GM21526 (cell line): ENCODE data around the gene A1BG.
A peak's percentile ranks its signal among the peaks of the same experiment; 100 is the strongest.
"Not testable (repeated sequence)": the region's sequence is repeated elsewhere in the genome, so short reads cannot be mapped to it uniquely, and the experiment has no call there.

Source experiments
- ATAC-seq: cut with Tn5 transposase; IDR thresholded peaks from one replicate; pipeline ENCODE4 v1.9.1; 2021; ENCODE audit warnings: moderate library complexity; ENCODE audit not compliant: unreplicated experiment, low FRiP score

The A1BG gene

DNA sequence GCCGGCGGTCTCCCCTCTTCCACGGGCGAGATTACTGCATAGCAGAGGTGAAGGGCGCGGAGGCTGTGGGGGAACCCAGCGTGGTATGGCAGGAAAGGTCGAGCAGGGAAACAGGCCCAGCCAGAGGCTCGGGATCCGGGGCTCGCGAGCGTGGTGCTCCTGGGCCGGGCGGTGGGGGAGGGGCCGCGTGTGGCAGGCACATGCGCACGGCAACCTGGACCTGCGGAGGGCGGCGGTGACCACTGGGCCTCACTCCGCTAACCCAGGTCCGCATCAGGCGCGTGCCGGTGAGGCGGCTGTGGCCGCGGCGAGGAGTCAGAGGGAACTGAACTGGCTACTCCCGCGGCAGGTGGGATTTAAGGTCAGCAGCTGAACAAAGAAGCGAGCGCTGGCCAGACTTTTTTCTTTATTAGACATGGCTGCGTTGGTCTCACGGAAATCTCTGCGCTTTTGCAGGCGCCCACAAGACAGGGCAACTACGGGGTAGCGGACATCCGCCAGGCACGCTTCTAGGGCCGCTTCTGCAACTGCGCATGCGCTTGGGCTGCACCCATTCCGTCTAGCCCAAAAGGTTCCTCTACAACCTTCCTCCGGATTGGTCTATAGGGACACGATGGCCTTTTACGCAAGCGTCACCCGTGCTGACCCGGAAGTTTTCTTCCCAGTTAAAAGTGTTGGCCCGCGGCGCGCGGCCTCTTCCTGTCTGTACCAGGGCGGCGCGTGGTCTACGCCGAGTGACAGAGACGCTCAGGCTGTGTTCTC lies 33.5 kb upstream of the A1BG start, which contains the start of gene RPS5:
Gene RPS5, plus strand, starts transcription at position 694 of the 762 bp plus-strand sequence. CDS start 869 bp downstream, outside the sequence.
- peak; percentile 74 for ATAC-seq

DNA sequence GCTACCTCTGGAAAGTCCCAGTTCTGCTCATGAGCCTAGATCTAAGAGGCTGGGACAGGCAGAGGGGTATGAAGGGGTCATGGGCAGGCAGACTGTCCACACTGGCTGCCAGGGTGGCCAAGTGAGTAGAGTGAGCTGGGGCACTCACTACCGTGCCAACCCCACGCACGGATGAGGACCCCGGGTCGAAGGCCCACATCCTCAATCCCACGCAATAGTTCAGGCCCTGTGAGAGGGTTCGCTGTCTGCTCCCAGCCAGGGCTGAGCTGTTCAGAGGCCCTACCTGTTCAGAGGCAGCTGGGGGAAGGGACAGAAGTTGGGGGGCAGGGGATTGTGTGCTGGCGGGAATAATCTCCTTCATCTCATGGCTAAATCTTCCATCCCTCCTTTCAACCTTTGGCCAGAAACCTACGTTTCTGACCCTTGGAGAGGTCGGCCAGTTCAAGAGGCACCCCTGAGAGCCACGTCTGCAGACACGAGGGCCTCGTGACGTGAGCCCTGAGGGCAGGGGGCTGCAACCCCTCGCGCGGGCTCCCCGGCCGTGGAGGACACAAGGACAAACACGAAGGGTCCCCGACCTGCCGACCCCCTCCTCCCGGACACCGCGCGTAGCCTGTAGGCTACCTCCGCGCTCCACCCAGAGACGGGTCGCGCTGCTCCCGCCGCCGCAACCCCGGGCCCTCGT lies 32.7 kb upstream of the A1BG start:
- no peak for ATAC-seq

DNA sequence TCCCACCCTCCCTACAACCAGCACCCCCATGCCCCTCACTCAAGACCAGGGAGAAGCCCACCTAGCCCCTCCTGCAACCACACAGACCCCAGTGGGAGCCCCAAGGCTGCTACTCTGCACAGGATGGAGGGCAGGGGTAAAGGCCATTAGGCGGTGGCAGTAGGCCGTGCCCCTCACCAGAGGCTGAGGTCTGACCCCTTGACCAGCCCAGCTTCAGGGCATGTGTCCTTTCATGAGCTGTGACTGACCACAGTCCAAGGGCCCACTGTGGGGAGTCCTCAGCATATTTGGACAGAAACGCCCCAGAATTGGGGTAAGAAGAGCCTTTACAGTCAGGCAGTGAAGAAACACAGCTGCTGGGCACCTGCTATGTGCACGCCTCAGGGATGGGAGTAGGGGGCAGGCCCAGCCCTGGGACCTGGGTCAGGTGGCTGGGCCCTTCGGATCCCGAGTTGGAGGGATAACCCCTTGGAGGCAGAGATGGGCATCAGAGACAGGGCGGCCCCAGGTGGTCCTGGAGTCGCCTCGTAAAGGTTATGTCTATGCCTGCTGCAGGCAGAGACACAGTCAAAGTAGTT lies 32.1 kb upstream of the A1BG start:
- ATAC-seq: no peak

DNA sequence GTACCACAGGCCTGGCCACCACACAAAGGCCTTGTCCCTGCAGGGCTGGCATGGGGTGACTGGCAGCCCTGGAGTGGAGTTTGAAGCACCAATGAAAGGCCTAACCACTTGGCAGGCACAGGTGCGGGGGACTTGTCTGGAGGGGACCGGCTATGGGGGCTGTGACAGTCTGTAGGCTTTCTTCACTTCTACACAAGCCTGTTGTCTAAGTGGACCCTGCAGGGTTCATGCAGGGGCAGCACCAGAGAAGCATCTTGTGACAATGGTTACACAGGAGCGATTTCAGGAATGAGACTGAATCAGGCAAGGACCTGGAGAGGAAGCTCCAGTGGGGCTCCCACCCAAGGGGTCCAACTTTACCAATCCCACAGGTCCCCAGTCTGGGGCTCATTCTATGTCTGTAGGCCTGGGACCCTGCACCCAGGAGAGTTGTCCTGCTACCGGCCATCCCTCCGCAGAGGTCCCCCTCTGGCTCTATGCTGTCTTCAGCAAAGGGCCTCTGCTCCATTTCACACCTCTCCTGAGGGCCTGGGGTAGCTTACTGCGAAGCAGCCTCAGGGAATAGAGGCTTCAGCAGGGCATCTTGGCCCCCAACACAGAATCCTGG lies 29.8 kb upstream of the A1BG start:
- ATAC-seq: no peak

DNA sequence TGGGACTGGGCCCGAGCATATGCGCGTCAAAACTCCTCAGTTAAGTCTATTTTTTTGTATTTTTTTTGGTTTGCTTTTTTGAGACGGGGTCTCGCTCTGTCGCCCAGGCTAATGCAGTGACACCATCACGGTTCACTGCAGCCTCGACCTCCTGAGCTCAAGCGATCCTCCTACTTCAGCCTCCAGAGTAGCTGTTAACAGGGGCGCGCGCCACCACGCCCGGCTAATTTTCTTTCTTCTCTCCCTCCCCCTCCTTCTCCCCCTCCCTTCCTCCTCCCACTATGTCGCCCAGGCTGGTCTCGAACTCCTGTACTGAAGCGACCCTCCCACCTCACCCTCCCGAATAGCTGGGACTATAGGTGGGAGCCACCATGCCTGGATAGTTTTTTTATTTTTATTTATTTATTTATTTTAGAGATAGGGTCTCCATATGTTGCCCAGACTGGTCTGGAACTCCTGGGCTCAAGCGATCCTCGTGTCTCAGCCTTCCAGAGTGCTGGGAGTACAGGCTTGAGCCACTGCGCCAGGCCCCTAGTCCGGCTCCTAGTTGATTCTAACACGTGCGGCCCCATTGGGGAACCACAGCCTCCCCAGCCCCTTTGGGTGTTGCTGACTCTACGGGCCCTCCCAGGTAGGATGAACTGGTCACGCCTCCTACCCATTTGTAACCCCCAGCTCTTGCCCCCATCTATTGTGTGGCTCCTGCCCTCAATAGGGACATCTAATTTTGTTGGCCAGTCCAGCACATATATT lies 28.3 kb upstream of the A1BG start:
- ATAC-seq: no peak

DNA sequence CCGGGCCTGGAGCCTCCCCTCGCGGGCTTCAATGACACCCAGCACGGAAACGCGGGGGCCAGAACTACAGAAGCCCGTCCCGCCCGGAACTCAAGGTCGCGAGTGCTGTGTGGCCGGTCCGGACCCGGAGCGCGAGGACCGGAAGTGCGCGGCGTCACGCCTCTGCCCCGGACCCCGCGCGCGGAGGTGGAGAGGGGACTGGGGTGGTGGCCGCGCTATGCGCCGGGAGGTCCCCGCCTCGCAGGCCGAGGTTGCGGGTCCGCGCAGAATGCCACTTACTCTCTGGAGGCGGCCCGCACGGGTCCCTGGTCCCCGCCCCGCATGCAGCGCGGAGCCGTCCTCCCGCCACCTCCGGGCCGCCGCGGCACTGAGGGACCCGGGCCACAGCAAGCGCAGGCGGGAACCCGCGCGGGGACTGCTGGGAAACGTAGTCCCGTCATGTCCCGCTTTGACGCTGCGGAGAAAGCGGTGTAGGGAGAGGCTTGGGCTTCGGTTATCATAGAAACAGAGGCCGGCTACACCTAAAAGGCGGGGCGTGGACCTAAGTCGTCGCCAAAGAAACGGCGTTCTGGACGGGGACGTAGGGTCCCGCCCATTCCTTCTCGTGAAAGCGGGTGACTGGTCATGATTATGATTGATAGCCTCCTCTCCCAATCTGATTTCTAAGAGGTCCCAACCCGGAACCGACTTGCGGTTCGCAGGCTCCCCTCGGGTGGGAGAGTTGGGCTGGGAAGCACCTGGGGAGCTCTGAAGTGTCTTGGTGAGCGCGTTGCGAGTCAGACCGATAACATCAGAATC lies 27.6 kb upstream of the A1BG start, which contains the start of gene ZNF837:
Gene ZNF837, minus strand, starts transcription at position 369 of the 798 bp plus-strand sequence. CDS start 11,698 bp downstream, outside the sequence.
- peak; percentile 71 for ATAC-seq

DNA sequence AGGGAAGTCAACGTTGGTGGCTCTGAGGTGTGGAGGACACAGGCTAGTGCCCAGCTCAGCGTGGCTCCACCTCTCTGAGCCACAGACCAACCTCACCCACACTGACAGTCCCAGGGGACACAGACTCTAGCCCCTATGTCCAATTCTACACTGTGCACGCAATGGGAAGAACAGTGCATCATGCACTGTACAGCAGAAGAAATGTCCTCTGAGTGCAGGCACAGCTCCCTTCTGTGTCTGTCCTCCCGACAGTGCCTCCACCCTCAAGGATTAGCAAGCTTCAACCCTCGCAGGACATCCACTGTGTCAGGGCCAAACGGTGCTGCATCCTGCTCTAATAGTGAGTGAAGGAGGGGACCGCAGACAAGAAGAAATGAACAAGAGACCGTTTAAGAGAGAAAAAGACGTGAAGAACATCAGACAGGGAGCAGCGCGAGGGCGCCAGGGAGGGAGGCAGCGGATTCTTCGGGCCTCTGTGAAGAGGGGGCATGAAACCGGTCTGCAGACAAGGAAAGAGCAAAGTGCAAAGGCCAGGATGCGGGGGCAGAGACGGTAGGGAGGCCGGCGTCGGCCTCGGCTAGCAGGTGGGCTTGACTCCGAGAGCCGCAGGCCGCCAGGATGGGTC lies 26.9 kb upstream of the A1BG start:
- ATAC-seq: no peak

DNA sequence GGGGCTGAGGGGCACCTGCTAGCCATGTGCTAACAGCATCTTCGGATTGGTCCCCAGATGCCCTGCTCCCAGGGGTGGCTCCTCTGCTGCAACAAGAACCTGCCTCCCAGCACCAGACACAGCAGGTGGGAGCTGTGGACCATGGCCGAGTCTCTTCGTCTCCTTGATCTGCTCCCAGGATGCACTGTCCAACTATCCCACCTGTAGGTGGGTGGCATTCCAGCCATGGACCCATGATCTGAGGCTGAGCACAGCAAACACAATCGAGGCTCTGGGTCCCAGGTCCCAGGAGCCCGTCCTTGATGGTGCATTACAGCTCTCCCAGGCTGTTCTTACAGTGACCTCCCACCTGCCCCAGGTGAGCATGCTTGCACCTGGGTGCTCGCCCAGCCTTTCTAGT lies 26.0 kb upstream of the A1BG start:
- ATAC-seq: no peak

DNA sequence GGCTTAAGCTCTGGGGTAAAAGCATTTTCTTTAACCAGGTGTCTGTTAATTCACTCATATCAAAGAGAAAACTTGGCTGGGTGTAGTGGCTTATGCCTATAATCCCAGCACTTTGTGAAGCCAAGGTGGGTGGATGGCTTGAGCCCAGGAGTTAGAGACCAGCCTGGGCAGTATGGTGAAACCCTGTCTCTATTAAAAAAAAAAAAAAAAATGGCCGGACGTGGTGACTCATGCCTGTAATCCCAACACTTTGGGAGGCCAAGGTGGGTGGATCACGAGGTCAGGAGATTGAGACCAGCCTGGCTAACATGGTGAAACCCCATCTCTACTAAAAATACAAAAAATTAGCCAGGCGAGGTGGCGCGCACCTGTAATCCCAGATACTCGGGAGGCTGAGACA lies 23.4 kb upstream of the A1BG start:
- not testable (repeated sequence) for ATAC-seq

DNA sequence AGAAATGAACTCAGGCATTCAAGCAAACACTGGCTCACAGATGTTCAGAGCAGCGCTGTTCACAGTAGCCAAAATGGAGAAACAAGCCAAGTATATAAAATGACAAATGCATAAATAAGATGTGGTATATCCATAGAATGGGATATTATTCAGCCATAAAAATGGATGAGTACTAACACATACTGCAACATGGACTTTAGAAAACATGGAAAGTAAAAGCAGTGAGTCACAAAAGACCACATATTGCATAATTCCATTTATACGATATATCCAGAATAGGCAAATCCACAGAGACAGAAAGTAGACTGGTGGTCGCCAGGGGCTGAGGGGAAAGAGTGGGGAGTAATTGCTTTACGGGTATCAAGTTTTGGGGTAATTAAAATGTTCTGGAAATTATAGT lies 20.9 kb upstream of the A1BG start:
- ATAC-seq: no peak

DNA sequence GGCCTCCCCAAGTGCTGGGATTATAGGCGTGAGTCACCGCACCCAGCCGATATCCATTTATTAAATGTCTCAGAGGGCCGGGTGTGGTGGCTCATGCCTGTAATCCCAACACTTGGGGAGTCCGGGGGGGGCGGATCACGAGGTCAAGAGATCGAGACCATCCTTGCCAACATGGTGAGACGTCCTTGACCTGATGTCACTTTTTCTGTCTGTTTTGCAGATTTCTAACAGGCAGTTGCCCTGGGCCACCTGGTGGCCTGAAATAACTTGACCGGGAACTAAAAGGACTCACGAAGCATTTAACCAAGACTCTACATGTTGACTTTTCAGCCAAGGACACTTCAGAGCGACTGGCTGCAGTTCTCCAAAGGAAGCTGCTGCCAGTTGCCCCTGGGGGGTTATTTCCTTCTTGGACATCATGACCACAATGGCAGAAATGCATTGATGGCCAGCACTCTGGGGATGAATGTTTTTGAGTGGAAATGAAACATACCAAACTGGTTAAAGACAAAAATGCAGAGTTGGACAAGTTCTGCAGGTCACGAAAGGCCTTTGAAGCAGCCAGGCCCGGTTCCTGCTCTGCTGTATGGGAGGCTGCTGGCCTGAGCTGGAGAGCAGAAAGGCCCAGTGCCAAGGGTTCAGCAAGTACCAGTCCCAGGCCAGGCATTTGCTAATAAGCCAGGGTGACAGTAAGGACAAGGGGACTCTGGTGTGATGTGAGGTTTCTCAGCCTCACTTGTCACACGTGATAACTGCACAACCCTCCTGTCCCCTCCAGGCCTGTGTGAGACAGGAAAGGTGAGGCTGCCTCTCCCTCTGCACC lies 19.2 kb upstream of the A1BG start:
- ATAC-seq: no peak

DNA sequence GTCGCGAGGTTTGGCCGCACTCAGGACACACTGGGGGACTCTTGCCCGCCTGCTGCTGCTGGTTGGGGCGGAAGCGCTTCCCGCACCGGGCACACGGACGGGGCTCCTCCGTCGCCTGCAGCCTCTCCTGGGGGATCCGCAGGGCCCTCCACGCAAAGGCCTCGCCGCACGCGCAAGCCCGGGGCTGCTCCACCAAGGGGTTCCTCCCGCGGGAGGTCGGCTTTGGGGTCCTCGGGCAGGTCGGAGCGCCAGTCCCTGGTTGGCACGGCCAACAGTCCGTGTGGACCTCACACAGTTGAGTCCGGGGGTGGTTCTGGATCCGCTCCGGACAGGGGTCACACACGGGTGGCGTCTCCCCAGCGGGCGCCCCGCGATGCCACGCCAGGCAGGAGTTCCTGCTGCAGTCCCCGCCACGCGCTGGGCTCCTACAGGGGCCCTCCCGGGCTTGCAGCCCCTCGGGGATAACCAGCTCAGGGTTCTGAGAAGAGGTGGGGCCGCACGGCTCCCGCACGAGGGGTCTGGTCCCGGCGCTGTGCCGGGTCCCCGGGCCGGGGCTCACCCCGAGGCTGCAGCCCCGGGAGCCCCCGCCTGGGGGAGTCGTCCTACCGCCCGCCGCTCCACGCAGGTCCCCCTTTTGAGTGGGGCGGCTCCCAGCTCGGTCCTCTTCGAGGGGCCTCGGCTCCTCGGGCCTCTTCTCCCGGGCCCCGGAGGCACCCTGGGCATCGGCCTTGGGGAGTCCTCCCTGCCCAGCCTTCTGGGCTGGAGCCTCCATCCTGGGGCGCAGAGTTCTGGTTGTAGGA lies 15.5 kb upstream of the A1BG start:
- no peak for ATAC-seq

DNA sequence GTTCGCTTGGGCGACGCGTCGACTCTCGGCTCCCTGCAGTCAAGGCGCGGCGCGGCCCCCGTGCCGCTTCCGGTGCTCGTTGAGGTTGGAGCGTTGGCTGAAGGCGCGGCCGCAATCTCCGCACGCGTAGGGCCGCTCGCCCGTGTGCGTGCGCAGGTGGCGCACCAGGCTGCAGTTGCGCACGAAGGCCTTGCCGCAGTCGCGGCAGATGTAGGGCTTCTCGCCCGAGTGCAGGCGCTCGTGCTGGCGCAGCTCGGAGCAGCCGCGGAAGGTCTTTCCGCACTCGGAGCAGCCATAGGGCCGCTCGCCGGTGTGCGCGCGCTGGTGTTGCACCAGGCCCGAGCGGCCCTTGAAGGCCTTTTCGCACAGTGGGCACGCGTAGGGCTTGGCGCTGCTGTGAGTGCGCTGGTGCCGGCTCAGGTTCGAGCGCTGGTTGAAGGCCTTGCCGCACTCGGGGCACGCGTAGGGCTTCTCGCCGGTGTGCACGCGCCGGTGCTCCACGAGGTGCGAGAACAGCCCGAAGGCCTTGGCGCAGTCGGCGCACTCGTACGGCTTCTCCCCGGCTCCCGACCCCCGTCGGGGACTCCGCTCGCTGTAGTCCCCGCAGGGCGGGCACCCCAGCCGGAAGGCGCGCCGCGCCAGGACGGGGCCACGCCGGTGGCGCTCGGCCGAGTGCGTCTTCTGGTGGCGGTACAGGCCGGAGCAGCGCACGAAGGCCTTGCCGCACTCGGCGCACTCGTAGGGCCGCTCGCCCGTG lies 14.6 kb upstream of the A1BG start:
- ATAC-seq: no peak

DNA sequence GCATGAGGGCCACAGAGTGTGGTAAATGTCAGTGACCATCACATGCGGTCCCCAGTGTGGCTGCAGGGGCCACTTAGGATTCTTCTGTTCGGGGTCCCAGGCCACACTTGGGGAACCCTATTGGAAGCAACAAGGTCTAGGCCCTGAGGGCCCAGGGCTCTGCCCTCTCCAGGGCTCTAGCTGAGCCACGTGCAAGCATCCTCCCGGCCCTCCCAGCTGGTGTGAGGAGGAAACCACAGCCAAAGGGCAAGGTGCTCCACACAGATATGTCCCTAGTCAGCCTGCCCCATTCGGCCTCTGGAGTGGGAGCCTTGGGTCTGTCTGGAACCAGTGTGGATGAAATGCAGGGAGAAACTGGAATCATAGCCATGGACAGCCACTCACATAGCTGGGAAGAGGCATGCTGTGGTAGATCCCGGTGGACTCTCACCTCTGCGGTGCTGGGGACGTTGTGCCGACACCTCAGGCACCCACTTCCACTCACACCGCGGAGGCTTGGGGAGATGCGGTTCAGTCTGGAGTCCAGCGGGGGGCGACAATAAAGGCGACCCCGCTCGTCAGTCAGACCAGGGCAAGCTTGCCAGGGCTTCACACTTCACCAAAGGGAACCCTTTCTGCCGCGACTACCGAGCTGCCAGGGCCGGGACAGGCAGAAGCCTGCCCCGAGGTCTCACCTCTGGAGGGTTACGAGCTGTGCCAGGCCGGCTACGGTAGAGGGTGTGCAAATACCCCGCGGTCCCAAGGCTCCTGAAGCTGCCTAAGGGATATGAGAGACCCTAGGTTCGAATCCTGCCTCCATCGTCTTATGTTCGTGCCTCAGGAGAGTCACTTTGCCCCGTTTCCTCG lies 13.5 kb upstream of the A1BG start:
- no peak for ATAC-seq

DNA sequence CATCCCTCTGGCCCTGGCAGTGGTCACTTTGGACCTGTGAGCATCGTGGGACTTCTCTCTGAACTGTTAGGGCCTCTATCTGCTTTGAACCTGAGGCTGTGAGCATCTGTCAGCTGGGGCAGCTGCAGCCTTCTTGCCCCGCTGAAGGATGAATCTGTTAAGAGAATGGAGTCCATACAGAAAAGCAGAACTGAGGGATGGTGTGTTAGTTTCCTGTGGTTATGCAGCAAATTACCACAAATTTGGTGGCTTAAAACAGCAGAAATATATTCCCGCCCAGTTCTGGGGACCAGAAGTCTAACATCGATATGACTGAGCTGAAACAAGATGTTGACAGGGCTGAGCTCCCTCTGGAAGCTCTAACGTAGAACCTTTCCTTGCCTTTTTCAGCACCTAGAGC lies 10.9 kb upstream of the A1BG start:
- ATAC-seq: no peak
